Lower leg skin (tissue), 3 donors: Measurements from ENCODE around the gene ROBO1.

ENCODE experiments used
- POLR2A ChIP-seq, 2 donors: fragments of 450-650 bp; IDR thresholded peaks; one replicate each; pipeline ENCODE4 v1.6.1; 2016 to 2017; ENCODE audit warnings: antibody characterized with exemption in 2 of 2, mild to moderate bottlenecking in 1 of 2, moderate library complexity in 1 of 2
- TF ChIP-seq, protein P1 (sequence below), 3 donors: fragments of 450-650 bp; IDR thresholded peaks; one replicate each; pipeline ENCODE4 v1.5.1; 2016; ENCODE audit warnings: antibody characterized with exemption in 3 of 3, mild to moderate bottlenecking in 3 of 3, moderate library complexity in 2 of 3

DNA sequence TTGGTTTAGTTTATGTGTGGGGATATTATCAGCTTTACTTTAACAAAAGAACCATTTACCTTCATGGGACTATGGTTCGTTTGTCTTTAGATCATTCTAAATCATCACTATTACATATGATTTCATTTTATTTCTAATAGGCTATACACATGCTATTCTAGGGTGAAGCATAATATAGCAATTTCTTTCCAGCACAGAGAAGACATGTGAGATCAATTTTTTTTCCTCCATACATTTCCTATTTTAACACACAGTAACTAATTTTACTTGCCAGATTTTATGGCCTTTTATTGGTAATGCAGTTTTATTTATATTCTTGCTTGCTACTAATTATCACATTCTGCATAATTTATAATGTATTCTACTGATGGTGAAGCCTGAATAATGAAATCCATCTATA is 287.1 kb downstream of the ROBO1 start:
- TF ChIP-seq, protein P1, sequence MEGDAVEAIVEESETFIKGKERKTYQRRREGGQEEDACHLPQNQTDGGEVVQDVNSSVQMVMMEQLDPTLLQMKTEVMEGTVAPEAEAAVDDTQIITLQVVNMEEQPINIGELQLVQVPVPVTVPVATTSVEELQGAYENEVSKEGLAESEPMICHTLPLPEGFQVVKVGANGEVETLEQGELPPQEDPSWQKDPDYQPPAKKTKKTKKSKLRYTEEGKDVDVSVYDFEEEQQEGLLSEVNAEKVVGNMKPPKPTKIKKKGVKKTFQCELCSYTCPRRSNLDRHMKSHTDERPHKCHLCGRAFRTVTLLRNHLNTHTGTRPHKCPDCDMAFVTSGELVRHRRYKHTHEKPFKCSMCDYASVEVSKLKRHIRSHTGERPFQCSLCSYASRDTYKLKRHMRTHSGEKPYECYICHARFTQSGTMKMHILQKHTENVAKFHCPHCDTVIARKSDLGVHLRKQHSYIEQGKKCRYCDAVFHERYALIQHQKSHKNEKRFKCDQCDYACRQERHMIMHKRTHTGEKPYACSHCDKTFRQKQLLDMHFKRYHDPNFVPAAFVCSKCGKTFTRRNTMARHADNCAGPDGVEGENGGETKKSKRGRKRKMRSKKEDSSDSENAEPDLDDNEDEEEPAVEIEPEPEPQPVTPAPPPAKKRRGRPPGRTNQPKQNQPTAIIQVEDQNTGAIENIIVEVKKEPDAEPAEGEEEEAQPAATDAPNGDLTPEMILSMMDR (IDR thresholded peaks at IDR 0.05) = no peak
- no peak for TF ChIP-seq POLR2A (IDR thresholded peaks at IDR 0.05)
